Upper lobe of right lung (tissue), 1 donor: ENCODE results near the gene CDCP1. TPM values are rescaled to one million over a fixed set of nuclear protein-coding genes. Genes with fewer than 3 reads are reported as not detected.

Experiments
- ATAC-seq: fragments of 200-7000 bp; cut with Tn5 transposase; one replicate; pipeline ENCODE4 v1.9.1; 2020; ENCODE audit warnings: mild to moderate bottlenecking, moderate library complexity
- DNase-seq: peaks from one replicate; pipeline ENCODE4 v3.0.0-alpha.2; 2020
- H3K27ac ChIP-seq: fragments of 200-600 bp; one replicate; pipeline ENCODE4 v1.8.0; 2022
- H3K27me3 ChIP-seq: fragments of 200-600 bp; one replicate; pipeline ENCODE4 v1.8.0; 2022; ENCODE audit warnings: mild to moderate bottlenecking
- H3K36me3 ChIP-seq: fragments of 200-600 bp; one replicate; pipeline ENCODE4 v1.8.0; 2022
- H3K4me1 ChIP-seq: fragments of 200-600 bp; one replicate; pipeline ENCODE4 v1.8.0; 2022
- H3K4me3 ChIP-seq: fragments of 200-600 bp; one replicate; pipeline ENCODE4 v1.8.0; 2022; ENCODE audit warnings: mild to moderate bottlenecking
- H3K9me3 ChIP-seq: fragments of 200-600 bp; one replicate; pipeline ENCODE4 v1.8.0; 2022
- CTCF ChIP-seq: fragments of 200-600 bp; IDR thresholded peaks from one replicate; pipeline ENCODE4 v1.8.0; 2022; ENCODE audit warnings: antibody characterized with exemption
- intact Hi-C: fragments of 100-400 bp; cut with DNase I; formaldehyde crosslinking; loops from one replicate; pipeline ENCODE4 v1.11.0; 2022
- total RNA-seq: library from RNA; stranded (reverse); fragmentation: NEBNext Ultra II Directional; extraction: Animal tissue kit (Norgen Biotek cat#: 25700); gene quantifications from one replicate; pipeline ENCODE4 v1.2.1, GENCODE V29; 2021
- donor health status: DM: no; HTN: yes; CAD: no; lungs with severe emphysema.

Gene CDCP1
- total RNA-seq, 1 donor from 2014 or later: 19.1 TPM

DNA sequence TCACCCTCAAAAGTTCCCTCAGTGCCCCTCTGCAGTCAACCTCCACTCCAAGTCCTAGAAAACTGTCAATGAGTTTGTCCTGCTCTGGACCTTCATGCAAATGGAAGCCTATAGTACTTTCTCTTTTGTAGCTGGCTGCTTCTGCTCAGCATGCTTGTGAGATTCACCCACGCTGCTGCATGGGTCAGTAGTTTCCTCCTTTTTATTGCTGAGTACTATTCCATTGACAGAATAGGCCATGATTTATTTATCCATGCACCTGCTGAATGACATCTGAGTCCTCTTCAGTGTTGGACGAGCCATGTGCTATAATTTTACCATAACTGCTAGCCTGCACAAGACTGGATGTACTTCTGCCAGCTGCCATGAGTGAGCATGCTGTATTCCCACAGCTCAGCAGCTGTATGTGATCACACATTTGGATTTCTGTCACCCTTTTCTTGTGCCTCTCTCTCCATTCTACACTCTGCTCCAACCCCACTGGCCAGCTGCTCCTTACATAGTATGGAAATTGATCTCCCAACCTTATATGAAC, 26.3 kb downstream of the CDCP1 start:
- TF ChIP-seq CTCF: no peak
- Histone ChIP-seq H3K4me3 (no peak overlapping the region), H3K27ac (no peak overlapping the region), H3K27me3 (no peaks in the 10 kb centered on the region), H3K9me3 (no peaks in the 10 kb centered on the region), H3K36me3 (no peaks in the 10 kb centered on the region), H3K4me1 (no peaks in the 10 kb centered on the region)
- DNase-seq (no peak), ATAC-seq (no peak)
- intact Hi-C loops: no loop called here

- Histone ChIP-seq H3K27me3 (no peaks in the 10 kb centered on the region), H3K4me1 (no peaks in the 10 kb centered on the region), H3K9me3 (no peaks in the 10 kb centered on the region), H3K36me3 (no peaks in the 10 kb centered on the region), H3K4me3 (no peak overlapping the region), H3K27ac (no peak overlapping the region)
- DNase-seq (no peak), ATAC-seq (no peak)
- intact Hi-C loops: no loop called here
- TF ChIP-seq CTCF: no peak
Measured at GRCh38 chr3:45119376-45119775, 26.8 kb downstream of the CDCP1 start.

GRCh38 chr3:45118615-45119071, 27.5 kb downstream of the CDCP1 start:
- no peak for TF ChIP-seq CTCF
- H3K27me3 ChIP-seq: no peaks in the 10 kb centered on the region
- H3K27ac ChIP-seq: no peak overlapping the region
- ATAC-seq: no peak
- no peaks in the 10 kb centered on the region for H3K36me3 ChIP-seq
- no peaks in the 10 kb centered on the region for H3K9me3 ChIP-seq
- H3K4me3 ChIP-seq: no peak overlapping the region
- no peaks in the 10 kb centered on the region for H3K4me1 ChIP-seq
- intact Hi-C loops: no loop called here
- DNase-seq: no peak

- no peaks in the 10 kb centered on the region for H3K9me3 ChIP-seq
- H3K36me3 ChIP-seq: no peaks in the 10 kb centered on the region
- no peaks in the 10 kb centered on the region for H3K4me1 ChIP-seq
- no peak for TF ChIP-seq CTCF
- no peak overlapping the region for H3K27ac ChIP-seq
- no peak for ATAC-seq
- H3K27me3 ChIP-seq: no peaks in the 10 kb centered on the region
- intact Hi-C loops: no loop called here
- no peak overlapping the region for H3K4me3 ChIP-seq
- no peak for DNase-seq
Measured at GRCh38 chr3:45116350-45116749, 29.8 kb downstream of the CDCP1 start.

DNA sequence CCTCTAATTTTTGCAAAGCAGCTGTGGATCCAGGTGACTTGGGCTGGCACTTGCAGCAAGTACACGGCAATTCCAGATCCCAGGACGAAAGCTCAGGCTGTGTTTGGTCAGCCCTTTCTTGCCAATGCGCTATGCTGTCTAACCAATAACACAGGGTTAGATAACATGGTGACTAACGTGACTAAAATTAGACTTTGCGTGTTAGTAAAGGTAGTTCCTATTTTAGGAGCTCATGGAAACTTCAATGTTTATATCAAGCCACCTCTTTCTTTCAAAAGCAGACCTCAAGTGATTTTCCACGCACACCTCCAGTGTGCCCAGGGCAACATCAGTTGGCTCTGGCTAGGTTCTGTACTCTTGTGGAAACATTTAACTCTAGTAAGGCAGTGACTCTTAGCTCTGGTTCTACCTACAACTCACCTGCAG, 32.5 kb downstream of the CDCP1 start:
- Histone ChIP-seq H3K4me1 (no peaks in the 10 kb centered on the region), H3K4me3 (no peak overlapping the region), H3K27ac (no peak overlapping the region), H3K36me3 (no peaks in the 10 kb centered on the region), H3K27me3 (no peaks in the 10 kb centered on the region), H3K9me3 (no peaks in the 10 kb centered on the region)
- no peak for ATAC-seq
- no peak for TF ChIP-seq CTCF
- DNase-seq: no peak
- intact Hi-C loops: no loop called here

- Histone ChIP-seq H3K27me3 (no peaks in the 10 kb centered on the region), H3K4me1 (no peaks in the 10 kb centered on the region), H3K4me3 (no peak overlapping the region), H3K27ac (no peak overlapping the region), H3K9me3 (no peaks in the 10 kb centered on the region), H3K36me3 (no peaks in the 10 kb centered on the region)
- ATAC-seq: no peak
- no peak for DNase-seq
- intact Hi-C loops: no loop called here
- TF ChIP-seq CTCF: no peak
Measured at GRCh38 chr3:45112939-45113338, 33.2 kb downstream of the CDCP1 start.
